ENCODE data around the gene ANK2. TPM values are rescaled to one million over a fixed set of nuclear protein-coding genes. Genes with fewer than 3 reads are reported as not detected.

ANK2 gene
- total and polyA plus RNA-seq, 2 donors from 2014 or later, result 21.1 to 125 TPM

DNA sequence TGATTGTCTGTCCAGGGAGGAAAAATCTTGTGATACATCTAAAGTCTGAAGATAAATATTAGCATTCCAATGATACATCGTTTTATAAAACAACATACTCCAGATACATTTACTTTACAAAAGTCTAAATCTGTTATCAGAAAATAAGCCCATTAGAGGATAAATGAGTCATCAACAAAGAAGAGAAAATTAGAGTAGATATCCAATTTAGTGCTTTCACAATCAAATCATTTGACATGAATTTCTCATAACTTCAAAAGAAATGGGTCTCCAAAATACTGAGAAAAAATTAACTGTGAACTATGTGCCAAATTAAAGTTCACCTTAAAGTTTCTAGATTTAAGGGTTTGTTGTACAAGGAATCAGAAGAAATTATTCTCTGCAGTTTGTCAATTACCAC lies 213.8 kb downstream of the ANK2 start:
- no peak overlapping the region for H3K9ac ChIP-seq (ENCODE audit: low read length in 3 of 3)
- no peak overlapping the region for H3K4me3 ChIP-seq (ENCODE audit: low read length in 3 of 3)
- FAIRE-seq (no peak), DNase-seq (no peak)
- H3K27ac ChIP-seq (ENCODE audit: low read depth in 2 of 2, low read length in 2 of 2), result no peak overlapping the region
- TF ChIP-seq, protein P1, sequence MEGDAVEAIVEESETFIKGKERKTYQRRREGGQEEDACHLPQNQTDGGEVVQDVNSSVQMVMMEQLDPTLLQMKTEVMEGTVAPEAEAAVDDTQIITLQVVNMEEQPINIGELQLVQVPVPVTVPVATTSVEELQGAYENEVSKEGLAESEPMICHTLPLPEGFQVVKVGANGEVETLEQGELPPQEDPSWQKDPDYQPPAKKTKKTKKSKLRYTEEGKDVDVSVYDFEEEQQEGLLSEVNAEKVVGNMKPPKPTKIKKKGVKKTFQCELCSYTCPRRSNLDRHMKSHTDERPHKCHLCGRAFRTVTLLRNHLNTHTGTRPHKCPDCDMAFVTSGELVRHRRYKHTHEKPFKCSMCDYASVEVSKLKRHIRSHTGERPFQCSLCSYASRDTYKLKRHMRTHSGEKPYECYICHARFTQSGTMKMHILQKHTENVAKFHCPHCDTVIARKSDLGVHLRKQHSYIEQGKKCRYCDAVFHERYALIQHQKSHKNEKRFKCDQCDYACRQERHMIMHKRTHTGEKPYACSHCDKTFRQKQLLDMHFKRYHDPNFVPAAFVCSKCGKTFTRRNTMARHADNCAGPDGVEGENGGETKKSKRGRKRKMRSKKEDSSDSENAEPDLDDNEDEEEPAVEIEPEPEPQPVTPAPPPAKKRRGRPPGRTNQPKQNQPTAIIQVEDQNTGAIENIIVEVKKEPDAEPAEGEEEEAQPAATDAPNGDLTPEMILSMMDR (IDR thresholded peaks at IDR 0.05; ENCODE audit: borderline replicate concordance, extremely low read depth, insufficient read depth), result no peak
- intact Hi-C loops (cut with DNase I), result no loop called here
- H3K4me1 ChIP-seq (ENCODE audit: control insufficient read depth in 2 of 3, insufficient read depth in 2 of 3, low read depth in 1 of 3, low read length in 3 of 3), result no peaks in the 10 kb centered on the region
- H3K36me3 ChIP-seq (ENCODE audit: control insufficient read depth in 2 of 3, insufficient read depth in 3 of 3, low read length in 3 of 3), result peaks cover 0 to 2% (median 0%) of the 10 kb centered on the region in 3 donors
- H3K27me3 ChIP-seq (ENCODE audit: control insufficient read depth, insufficient read depth, low read length), result no peaks in the 10 kb centered on the region
- H3K9me3 ChIP-seq (ENCODE audit: control insufficient read depth in 2 of 3, insufficient read depth in 1 of 3, low read length in 3 of 3), result no peaks in the 10 kb centered on the region

DNA sequence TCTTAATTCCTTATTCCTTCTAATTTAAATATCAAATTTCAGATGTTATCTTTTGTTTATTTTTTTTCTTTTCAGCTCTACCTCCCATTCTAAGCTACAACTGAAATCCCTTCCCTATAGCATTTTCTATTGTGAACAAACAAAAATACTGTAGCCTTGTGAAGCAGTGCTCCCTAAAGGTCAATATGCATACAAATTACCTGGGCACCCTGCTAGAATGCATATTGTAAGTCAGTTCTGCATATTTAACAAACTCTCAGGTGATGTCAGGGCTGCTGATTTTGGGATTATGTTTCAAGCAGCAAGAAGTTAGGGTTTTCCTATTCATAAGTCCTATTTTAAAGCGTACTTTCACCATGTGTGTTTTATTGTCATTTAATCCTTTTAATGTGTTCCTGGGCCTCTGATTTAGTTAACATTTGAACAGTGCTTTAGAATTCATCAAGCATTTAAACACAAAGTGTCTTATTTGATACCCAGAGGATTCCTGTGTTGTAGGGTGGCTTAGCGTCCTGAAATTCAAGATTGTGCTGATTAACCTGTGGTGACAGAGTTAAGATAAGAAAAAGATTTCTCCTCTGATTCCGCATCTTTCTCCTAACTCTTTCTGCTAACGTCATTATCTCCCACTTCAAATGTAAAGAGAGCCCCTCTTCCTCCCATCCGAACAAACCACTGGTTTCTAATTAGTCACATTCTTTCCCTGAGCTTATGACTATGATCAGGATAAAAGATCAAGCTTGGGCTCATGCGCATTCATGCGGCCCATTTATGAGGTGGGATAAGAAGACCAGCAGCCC lies 221.3 kb downstream of the ANK2 start:
- no peak for DNase-seq
- H3K9ac ChIP-seq (ENCODE audit: low read length in 3 of 3), result no peak overlapping the region
- no peak overlapping the region for H3K4me3 ChIP-seq (ENCODE audit: low read length in 3 of 3)
- TF ChIP-seq, protein P1 (IDR thresholded peaks at IDR 0.05; ENCODE audit: borderline replicate concordance, extremely low read depth, insufficient read depth), result no peak
- no peak for FAIRE-seq
- no peak overlapping the region for H3K27ac ChIP-seq (ENCODE audit: low read depth in 2 of 2, low read length in 2 of 2)
- H3K27me3 ChIP-seq (ENCODE audit: control insufficient read depth, insufficient read depth, low read length), result no peaks in the 10 kb centered on the region
- peaks cover 0 to 3% (median 0%) of the 10 kb centered on the region in 3 donors for H3K4me1 ChIP-seq (ENCODE audit: control insufficient read depth in 2 of 3, insufficient read depth in 2 of 3, low read depth in 1 of 3, low read length in 3 of 3)
- H3K9me3 ChIP-seq (ENCODE audit: control insufficient read depth in 2 of 3, insufficient read depth in 1 of 3, low read length in 3 of 3), result no peaks in the 10 kb centered on the region
- intact Hi-C loops (cut with DNase I), result no loop called here
- no peaks in the 10 kb centered on the region for H3K36me3 ChIP-seq (ENCODE audit: control insufficient read depth in 2 of 3, insufficient read depth in 3 of 3, low read length in 3 of 3)

DNA sequence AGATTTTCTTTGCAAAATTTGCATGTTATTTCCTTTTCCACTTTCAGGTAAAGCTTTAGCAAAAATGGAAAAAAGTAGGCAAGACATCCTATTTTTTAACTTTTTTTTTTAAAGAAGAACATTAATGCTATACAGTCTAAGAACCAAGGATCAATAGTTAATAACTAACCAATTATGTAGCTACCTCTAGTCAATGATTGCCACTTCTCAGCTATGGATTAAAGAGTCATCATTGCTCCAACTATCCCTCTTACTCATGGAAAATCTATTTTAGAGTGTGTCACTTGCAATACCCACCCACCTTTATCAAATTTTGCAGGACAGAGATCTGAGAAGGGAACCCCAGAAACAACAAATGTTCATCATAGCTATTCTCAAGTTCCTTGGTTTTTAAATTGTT lies 223.1 kb downstream of the ANK2 start:
- DNase-seq, result no peak
- H3K36me3 ChIP-seq (ENCODE audit: control insufficient read depth in 2 of 3, insufficient read depth in 3 of 3, low read length in 3 of 3), result peaks cover 0 to 2% (median 0%) of the 10 kb centered on the region in 3 donors
- FAIRE-seq, result no peak
- H3K4me3 ChIP-seq (ENCODE audit: low read length in 3 of 3), result no peak overlapping the region
- intact Hi-C loops (cut with DNase I), result no loop called here
- TF ChIP-seq, protein P1 (IDR thresholded peaks at IDR 0.05; ENCODE audit: borderline replicate concordance, extremely low read depth, insufficient read depth), result no peak
- H3K9ac ChIP-seq (ENCODE audit: low read length in 3 of 3), result no peak overlapping the region
- H3K27ac ChIP-seq (ENCODE audit: low read depth in 2 of 2, low read length in 2 of 2), result no peak overlapping the region
- H3K9me3 ChIP-seq (ENCODE audit: control insufficient read depth in 2 of 3, insufficient read depth in 1 of 3, low read length in 3 of 3), result no peaks in the 10 kb centered on the region
- H3K4me1 ChIP-seq (ENCODE audit: control insufficient read depth in 2 of 3, insufficient read depth in 2 of 3, low read depth in 1 of 3, low read length in 3 of 3), result peaks cover 0 to 3% (median 0%) of the 10 kb centered on the region in 3 donors
- H3K27me3 ChIP-seq (ENCODE audit: control insufficient read depth, insufficient read depth, low read length), result no peaks in the 10 kb centered on the region
